HG03469 (cell line): ENCODE results near the gene RFXANK.

ENCODE experiments used
- ATAC-seq: cut with Tn5 transposase; IDR thresholded peaks from one replicate; pipeline ENCODE4 v1.9.1; 2021; ENCODE audit warnings: mild to moderate bottlenecking, moderate library complexity, moderate number of reproducible peaks; ENCODE audit not compliant: unreplicated experiment

RFXANK gene

GRCh38 chr19:19226663-19227062 is 34.6 kb downstream of the RFXANK start:
- ATAC-seq = no peak

GRCh38 chr19:19227217-19227616 is 35.2 kb downstream of the RFXANK start:
- no peak for ATAC-seq

GRCh38 chr19:19229701-19230100 is 37.6 kb downstream of the RFXANK start:
- no peak for ATAC-seq

- no peak for ATAC-seq
These were observed 38.9 kb downstream of the RFXANK start for GRCh38 chr19:19230999-19231398.

GRCh38 chr19:19232261-19232721 is 40.2 kb downstream of the RFXANK start:
- no peak for ATAC-seq

GRCh38 chr19:19234220-19234816 is 42.3 kb downstream of the RFXANK start:
- ATAC-seq = no peak

GRCh38 chr19:19236173-19236572 is 44.1 kb downstream of the RFXANK start:
- no peak for ATAC-seq

GRCh38 chr19:19238126-19238894 is 46.3 kb downstream of the RFXANK start:
- ATAC-seq = no peak

GRCh38 chr19:19239675-19240074 is 47.6 kb downstream of the RFXANK start:
- ATAC-seq = no peak

- no peak for ATAC-seq
These were observed 48.4 kb downstream of the RFXANK start for GRCh38 chr19:19240476-19240875.

GRCh38 chr19:19250196-19250801 is 58.2 kb downstream of the RFXANK start:
- ATAC-seq = no peak
